Ovary (tissue), 9 donors: ENCODE results near the gene ZMYND11. TPM values are rescaled to one million over a fixed set of nuclear protein-coding genes. Genes with fewer than 3 reads are reported as not detected.

Experiments used
- DNase-seq, 5 donors: peaks; one replicate each; pipeline ENCODE4 v3.0.0-alpha.2; 2019 to 2020
- H3K27ac ChIP-seq, 2 donors: fragments of 200-600 bp; one replicate each; pipeline versions ENCODE4 v1.5.1 to v1.8.0; 2019 to 2022
- H3K27me3 ChIP-seq: fragments of 200-600 bp; one replicate; pipeline ENCODE4 v1.8.0; 2022
- H3K36me3 ChIP-seq: fragments of 200-600 bp; sonication (generic); one replicate; pipeline ENCODE4 v1.5.1; 2019
- H3K4me1 ChIP-seq: one replicate; pipeline ENCODE4 v1.8.1; 2013; ENCODE audit warnings: mild to moderate bottlenecking, moderate library complexity; ENCODE audit not compliant: insufficient read depth
- H3K4me3 ChIP-seq: fragments of 200-600 bp; sonication (generic); one replicate; pipeline ENCODE4 v1.5.1; 2017
- H3K9me3 ChIP-seq, 2 donors: fragments of 200-600 bp in 1 of 2; sonication (generic) in 1 of 2; one replicate each; pipeline versions ENCODE4 v1.5.1 to v1.8.1; 2013 to 2019; ENCODE audit warnings: mild to moderate bottlenecking in 1 of 2, moderate library complexity in 1 of 2
- CTCF ChIP-seq, 3 donors: fragments of 450-650 bp in 2 of 3; fragments of 200-600 bp in 1 of 3; IDR thresholded peaks; one replicate each; pipeline versions ENCODE4 v1.5.1 to v1.8.0; 2016 to 2022; ENCODE audit warnings: antibody characterized with exemption in 3 of 3, mild to moderate bottlenecking in 1 of 3
- EP300 ChIP-seq: sonication (generic); formaldehyde crosslinking; IDR thresholded peaks from one replicate; pipeline ENCODE4 v1.6.1; 2017; ENCODE audit warnings: antibody characterized with exemption
- POLR2A ChIP-seq: fragments of 450-650 bp; IDR thresholded peaks from one replicate; pipeline ENCODE4 v1.6.1; 2017; ENCODE audit warnings: antibody characterized with exemption, mild to moderate bottlenecking, moderate library complexity
- WGBS, 3 donors: extraction: QIAGEN DNeasy Blood & Tissue Kit in 1 of 3; methylation state at CpG; one replicate each; pipeline versions ENCODE4 v1.1.5 to v1.1.7; 2013 to 2017; 5-methylcytosine and 5-hydroxymethylcytosine counted together
- intact Hi-C, 4 donors: fragments of 100-400 bp; cut with DNase I; formaldehyde crosslinking; loops; one replicate each; pipeline versions ENCODE4 v1.11.0 to v1.15.1; 2022 to 2023
- polyA plus RNA-seq, 2 donors: library from polyadenylated mRNA; stranded (reverse); fragments of 200-250 nt in 1 of 2; fragments of 350-450 nt in 1 of 2; fragmentation: Illumina TruSeq in 1 of 2; extraction: RNeasy Lipid Tissue Mini Kit (QIAGEN cat#74804) in 1 of 2; gene quantifications; one replicate each; pipeline ENCODE4 v1.2.3, GENCODE V29; 2013 to 2014
- total RNA-seq, 7 donors: library from RNA; depleted of rRNA in 2 of 7; stranded (reverse); fragments of >200 nt in 2 of 7; fragmentation: NEBNext Ultra II Directional in 3 of 7; extraction: Animal tissue kit (Norgen Biotek cat#: 25700) in 3 of 7; gene quantifications; one replicate each; pipeline versions ENCODE4 v1.1.0 to v1.2.4, GENCODE V29; 2016 to 2023
- donor health status: DM: no; HTN: no; CAD: no; lungs with moderate emphysema.
- donor health status: DM: no; HTN: no; CAD: no.
- donor health status: Bipolar disorder and iron deficiency.
- donor health status: DM: yes; HTN: yes; CAD: no.
- donor health status: DM: no; HTN: no; CAD: no.
- donor health status: DM: yes; HTN: yes; CAD: no.

Gene ZMYND11
- total and polyA plus RNA-seq, 9 donors, result 48.4 to 93.6 (median 83.5) TPM

- no peaks in the 10 kb centered on the region for H3K36me3 ChIP-seq
- no peak for DNase-seq
- H3K9me3 ChIP-seq, result no peaks in the 10 kb centered on the region
- no peaks in the 10 kb centered on the region for H3K27me3 ChIP-seq
- intact Hi-C loops, result no loop called here
- WGBS, 3 donors, result 67 to 73% (median 71%) methylated on average over 2 of the region's 2 CpGs
- no peak overlapping the region for H3K4me3 ChIP-seq
- H3K4me1 ChIP-seq, result no peaks in the 10 kb centered on the region
- no peak for TF ChIP-seq POLR2A
- TF ChIP-seq CTCF (IDR thresholded peaks at IDR 0.05), result no peak
- TF ChIP-seq EP300, result no peak
- no peak overlapping the region for H3K27ac ChIP-seq
Measured at GRCh38 chr10:188546-188945, 53.3 kb downstream of the ZMYND11 start.

GRCh38 chr10:190216-190615 is 55.0 kb downstream of the ZMYND11 start:
- TF ChIP-seq EP300 (no peak), POLR2A (no peak), CTCF (IDR thresholded peaks at IDR 0.05) (no peak)
- Histone ChIP-seq H3K36me3 (no peaks in the 10 kb centered on the region), H3K9me3 (no peaks in the 10 kb centered on the region), H3K27ac (no peak overlapping the region), H3K27me3 (no peaks in the 10 kb centered on the region), H3K4me1 (no peaks in the 10 kb centered on the region), H3K4me3 (no peak overlapping the region)
- 87 to 93% (median 91%) methylated on average over 8 of the region's 8 CpGs for WGBS, 3 donors
- DNase-seq, result no peak
- intact Hi-C loops, result no loop called here

DNA sequence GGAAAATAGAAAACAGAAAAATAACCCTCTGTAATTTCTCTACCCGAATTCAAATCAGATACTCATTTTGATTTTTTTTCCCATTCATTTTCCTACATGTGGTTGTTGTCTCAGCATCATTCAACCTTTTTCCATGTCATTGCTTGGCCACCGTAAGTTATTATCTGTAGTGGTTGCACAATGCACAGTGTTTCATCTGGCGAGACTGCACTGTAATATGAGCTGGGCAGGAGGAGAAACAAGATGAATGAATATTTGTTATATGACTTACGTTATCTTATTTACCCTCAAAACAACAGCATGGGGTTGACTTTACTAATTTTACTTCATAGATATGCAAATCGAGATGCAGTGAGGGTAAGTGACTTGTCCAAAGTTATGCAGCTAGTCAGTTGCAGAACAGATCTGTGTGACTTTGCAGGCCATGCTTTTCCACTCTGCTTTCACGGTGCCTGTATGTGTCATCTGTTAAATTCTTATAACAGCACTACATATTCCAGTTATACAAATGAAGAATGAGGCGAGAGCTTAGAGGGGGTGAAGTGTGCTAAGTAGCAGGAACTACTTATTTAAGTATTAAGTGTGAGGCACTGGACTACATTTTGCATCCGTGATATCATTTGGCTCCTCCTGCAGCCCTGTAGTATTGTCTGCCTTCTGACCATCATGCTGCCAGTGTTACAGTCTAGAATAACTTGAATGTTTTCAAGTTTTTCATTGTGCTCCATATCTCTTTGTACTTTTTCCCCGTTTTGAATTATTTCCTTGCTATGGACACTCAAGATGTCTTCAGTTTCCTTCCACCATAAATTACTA is 56.7 kb downstream of the ZMYND11 start:
- no peak for DNase-seq
- no peaks in the 10 kb centered on the region for H3K9me3 ChIP-seq
- no peaks in the 10 kb centered on the region for H3K36me3 ChIP-seq
- H3K4me1 ChIP-seq, result no peaks in the 10 kb centered on the region
- H3K4me3 ChIP-seq, result no peak overlapping the region
- TF ChIP-seq EP300 (no peak), POLR2A (no peak)
- WGBS, 3 donors, result 38 to 52% (median 49%) methylated on average over 9 of the region's 9 CpGs
- intact Hi-C loops, result no loop called here
- no peak overlapping the region for H3K27ac ChIP-seq
- H3K27me3 ChIP-seq, result no peaks in the 10 kb centered on the region

DNA sequence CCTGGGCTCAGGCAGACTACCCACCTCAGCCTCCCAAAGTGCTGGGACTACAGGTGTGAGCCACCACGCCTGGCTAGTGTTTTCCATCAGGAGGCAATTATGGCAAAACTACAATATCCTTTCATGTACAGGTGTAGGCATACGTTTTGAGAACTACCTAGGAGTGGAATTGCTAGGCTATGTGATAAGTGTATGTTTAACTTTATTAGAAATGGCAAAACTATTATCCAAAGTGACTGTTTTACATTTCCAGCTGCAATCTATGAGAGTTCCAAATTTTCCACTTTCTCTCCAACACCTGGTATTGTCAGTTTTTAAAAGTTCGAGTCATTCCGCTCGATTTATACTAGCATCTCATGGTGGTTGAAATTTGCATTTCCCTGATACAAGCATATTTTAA is 59.0 kb downstream of the ZMYND11 start:
- TF ChIP-seq CTCF (IDR thresholded peaks at IDR 0.05), result no peak
- TF ChIP-seq POLR2A, result no peak
- TF ChIP-seq EP300, result no peak
- H3K4me3 ChIP-seq, result no peak overlapping the region
- H3K27ac ChIP-seq, result no peak overlapping the region
- intact Hi-C loops, result no loop called here
- WGBS, 3 donors, result 95 to 96% (median 96%) methylated on average over 5 of the region's 5 CpGs
- DNase-seq, result no peak
- H3K4me1 ChIP-seq, result no peaks in the 10 kb centered on the region
- H3K9me3 ChIP-seq, result no peaks in the 10 kb centered on the region
- no peaks in the 10 kb centered on the region for H3K27me3 ChIP-seq
- H3K36me3 ChIP-seq, result no peaks in the 10 kb centered on the region

DNA sequence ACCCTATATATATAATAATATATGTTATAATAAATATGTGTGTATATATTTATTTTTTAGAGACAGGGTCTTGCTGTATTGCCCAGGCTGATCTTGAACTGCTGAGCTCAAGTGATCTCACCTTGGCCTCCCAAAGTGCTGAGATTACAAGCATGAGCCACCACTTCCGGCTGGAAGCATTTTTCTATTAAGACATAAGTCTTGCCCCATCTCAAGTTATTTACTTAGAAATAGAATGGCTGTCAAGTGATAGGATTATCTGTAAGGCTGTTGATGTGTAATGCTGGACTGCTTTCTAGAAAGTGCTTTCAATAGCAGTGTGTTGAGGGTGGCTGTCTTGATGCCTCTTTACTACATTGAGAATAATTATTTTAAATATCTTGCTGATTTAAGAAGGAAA is 65.2 kb downstream of the ZMYND11 start:
- no peaks in the 10 kb centered on the region for H3K9me3 ChIP-seq
- DNase-seq, result no peak
- TF ChIP-seq POLR2A, result no peak
- TF ChIP-seq EP300, result no peak
- no peak for TF ChIP-seq CTCF (IDR thresholded peaks at IDR 0.05)
- intact Hi-C loops, result no loop called here
- no peak overlapping the region for H3K27ac ChIP-seq
- WGBS, 3 donors, result 89 to 93% (median 93%) methylated on average over 1 of the region's 1 CpG
- H3K4me1 ChIP-seq, result no peaks in the 10 kb centered on the region
- H3K36me3 ChIP-seq, result no peaks in the 10 kb centered on the region
- H3K27me3 ChIP-seq, result no peaks in the 10 kb centered on the region
- H3K4me3 ChIP-seq, result no peak overlapping the region
